Putamen (tissue), 1 donor: ENCODE measurements around the gene E2F2.
"Not testable (repeated sequence)": the region's sequence is repeated elsewhere in the genome, so short reads cannot be mapped to it uniquely, and the experiment has no call there.

Source experiments
- DNase-seq: peaks from one replicate; pipeline ENCODE4 v3.0.0-alpha.2; 2016; ENCODE audit warnings: low spot score

The E2F2 gene

DNA sequence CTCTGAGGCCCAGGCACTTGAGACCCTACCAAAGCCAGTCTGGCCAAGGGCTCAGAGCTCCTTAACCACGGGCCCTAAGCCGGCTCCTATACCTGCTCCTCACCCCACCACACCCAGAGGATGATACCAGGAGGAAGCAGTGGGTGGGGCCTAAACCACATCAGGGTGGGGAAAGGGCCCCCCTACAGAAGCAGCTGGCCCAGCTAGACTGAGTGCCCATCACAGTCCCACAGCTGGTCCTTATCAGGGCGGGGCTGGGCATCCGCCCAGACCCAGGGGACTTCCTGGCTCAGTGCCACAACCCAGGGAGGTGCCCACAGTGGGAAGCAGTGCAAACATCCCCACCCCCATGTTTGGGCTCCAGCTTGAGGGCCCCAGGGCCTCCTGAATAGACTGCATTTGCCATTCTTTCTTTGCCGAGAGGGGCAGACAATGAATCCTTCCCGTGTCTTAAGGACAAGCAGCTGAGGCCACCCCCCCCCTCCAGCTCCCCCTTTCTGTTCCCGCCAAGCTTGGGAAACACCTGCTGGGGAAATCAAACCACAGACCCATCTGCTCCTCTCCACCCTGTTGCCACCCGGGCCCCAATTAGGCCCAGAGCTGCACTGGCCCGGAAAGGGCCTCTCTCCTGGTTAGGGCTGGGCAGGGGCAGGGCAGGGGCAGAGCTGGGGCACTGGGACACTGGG lies 6.2 kb downstream of the E2F2 start:
- DNase-seq: no peak

DNA sequence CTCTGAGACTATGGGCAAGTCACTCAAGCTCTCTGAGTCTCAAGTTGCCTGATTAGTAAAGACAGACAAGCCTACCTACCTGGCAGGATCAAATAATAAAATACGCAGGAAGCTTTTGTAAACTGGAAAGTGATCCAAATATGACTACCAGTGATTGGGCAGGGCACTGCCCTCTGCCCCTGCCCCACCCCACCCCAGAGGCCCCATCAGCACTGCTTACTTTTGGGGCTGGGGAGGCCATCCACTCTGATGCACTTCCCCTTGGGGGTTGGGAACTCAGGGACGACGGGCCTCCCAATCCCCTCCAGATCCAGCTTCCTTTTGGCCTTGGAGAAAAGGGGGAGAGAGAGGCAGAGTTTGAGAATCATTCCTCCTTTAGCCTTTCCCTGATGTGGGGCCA lies 6.9 kb downstream of the E2F2 start:
- no peak for DNase-seq

DNA sequence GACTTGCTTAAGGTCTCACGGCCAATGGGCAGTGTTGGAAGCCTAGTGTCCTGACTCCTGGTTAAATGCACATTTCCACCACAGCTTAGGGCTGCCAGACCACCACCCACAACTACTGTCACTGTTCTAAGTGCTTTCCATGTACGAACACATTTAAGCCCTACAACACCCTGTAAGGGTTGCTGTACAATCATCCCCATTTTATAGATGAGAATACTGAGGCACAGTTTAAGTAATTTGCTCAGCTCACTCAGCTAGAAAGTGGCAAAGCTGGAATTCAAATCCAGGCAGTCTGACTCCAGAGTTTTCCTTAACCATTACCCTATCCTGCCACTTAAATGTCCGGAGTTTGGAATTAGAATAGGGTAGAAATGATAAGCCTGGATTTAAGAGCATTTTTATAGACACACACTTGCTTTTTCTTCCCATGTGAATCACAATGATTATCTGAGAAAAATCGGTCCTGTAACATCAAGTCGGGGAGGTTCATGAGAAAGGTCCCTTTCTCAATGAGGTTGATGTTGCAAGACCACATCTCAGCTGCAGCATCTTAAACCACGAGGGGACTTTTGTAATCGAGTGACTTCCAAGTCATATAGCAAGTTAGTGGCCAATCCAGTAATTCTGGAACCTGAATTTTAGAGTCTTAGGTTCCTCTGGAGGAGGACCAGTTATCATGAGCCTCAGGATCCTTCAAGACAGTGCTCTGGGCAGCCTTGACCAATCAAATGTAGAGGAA lies 8.6 kb downstream of the E2F2 start:
- DNase-seq: no peak

- DNase-seq: no peak
These were observed 9.4 kb downstream of the E2F2 start for GRCh38 chr1:23521588-23521987.

GRCh38 chr1:23517581-23517980 lies 13.5 kb downstream of the E2F2 start:
- no peak for DNase-seq

DNA sequence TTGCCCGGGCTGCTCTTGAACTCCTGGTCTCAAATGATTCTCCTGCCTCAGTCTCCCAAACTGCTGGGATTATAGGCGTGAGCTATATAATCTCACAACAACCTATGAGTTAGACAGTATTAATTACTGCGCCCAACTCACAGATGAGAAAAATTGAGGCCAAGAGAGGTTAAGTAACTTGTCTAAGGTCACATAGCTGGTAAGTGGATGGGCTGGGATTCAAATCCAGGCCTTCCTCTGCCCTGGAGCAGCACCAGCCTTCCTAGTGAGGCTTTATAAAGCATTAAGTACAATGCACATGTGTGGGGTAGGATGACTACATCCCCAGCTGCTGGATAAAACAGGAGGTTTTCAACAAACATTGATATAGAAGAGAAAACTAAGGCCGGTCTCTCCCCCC lies 15.1 kb downstream of the E2F2 start:
- no peak for DNase-seq

- DNase-seq: no peak
These were observed 16.8 kb downstream of the E2F2 start for GRCh38 chr1:23514111-23514679.

DNA sequence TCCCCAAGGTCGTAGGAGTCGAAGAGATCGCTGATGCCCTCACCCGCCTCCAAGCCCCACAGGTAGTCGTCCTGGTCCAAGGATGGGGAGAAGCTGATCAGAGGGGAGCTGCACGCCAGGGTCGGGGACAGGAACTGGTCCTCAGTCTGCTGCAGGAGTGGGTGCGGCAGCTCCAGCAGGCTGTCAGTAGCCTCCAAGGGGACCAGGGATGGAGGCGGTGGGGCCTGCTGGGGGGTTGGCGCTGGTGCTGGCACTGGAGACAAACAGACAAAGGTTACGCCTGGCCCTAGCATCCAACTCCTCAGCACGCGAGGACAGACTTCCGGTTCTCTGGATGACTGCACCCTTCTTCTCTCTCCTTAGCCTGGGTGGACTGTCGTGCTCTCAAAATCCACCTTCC lies 21.1 kb downstream of the E2F2 start:
- no peak for DNase-seq

- no peak for DNase-seq
These were observed 24.5 kb downstream of the E2F2 start for GRCh38 chr1:23506376-23507107.

DNA sequence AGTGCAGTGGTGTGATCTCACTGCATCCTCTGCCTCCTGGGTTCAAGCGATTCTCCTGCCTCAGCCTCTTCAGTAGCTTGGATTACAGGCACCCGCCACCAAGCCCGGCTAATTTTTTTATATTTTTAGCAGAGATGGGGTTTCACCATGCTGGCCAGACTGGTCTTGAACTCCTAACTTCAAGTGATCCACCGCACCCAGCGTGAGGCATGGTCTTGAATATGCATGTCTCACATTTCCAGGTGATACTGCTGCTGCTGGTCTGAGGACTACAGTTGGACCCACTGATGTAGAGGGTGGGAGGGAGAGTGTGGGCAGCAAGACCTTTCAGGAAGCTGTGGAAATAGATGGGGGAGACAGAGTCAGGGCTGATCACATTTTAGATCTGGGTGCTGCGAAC lies 25.2 kb downstream of the E2F2 start:
- DNase-seq: no peak

GRCh38 chr1:23504156-23504555 lies 26.9 kb downstream of the E2F2 start:
- not testable (repeated sequence) for DNase-seq

- DNase-seq: no peak
These were observed 28.1 kb downstream of the E2F2 start for GRCh38 chr1:23502951-23503350.

GRCh38 chr1:23500466-23500865 lies 30.6 kb downstream of the E2F2 start:
- DNase-seq: no peak

DNA sequence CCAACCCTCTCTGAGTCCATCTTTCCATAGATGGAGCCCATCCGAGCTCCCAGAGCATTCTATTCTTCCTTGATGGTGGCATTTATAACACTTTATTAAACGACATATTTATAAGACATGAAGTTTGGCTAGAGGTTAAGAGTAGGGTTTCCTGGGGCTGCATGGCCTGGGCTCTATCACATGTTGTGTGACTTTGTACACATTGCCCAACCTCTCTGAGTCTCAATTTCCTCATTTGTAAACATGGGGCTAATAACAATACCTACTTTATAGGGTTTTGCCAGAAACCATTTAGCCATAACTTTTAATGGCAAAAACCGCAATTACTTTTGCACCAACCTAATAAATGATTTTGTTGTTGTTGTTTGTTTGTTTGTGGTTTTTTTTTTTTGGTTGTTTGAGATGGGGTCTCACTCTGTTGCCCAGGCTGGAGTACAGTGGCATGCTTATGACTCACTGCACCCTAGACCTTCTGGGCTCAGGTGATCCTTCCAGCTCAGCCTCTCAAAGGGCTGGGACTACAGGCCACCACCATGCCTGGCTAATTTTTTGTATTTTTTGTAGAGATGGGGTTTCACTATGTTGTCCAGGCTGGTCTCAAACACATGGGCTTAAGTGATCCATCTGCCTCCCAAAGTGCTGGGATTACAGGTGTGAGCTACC lies 33.1 kb downstream of the E2F2 start:
- no peak for DNase-seq

DNA sequence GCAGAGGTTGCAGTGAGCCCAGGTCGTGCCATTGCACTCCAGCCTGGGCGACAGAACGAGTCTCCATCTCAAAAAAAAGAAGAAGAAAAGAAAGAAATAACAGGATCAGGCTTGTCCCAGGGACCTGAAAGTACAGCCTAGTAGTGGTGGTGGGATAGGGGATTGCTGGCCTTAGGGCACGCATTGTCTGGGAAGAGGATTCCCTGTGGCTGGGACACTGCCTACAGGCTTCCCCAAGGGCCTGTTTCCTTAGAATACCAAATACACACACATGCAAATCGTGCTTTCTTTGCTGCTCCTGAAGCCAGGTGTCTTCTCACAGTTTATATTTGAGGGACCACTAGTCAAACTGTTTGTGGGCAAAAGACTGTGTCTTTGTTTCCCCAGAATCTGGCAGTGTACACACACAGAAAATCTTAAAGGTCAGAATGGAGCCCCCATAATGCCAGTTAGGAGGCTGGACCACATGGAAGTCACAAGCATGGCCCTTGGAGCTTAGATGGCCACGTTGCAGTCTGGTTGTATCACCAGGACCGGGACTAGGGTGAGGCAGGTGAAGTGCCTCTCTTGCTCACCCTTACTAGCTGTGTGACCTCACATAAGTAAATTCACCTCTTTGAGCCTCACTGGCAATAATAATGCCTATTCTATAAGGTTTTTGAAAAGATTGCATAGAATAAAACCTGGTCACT lies 34.4 kb downstream of the E2F2 start:
- no peak for DNase-seq

DNA sequence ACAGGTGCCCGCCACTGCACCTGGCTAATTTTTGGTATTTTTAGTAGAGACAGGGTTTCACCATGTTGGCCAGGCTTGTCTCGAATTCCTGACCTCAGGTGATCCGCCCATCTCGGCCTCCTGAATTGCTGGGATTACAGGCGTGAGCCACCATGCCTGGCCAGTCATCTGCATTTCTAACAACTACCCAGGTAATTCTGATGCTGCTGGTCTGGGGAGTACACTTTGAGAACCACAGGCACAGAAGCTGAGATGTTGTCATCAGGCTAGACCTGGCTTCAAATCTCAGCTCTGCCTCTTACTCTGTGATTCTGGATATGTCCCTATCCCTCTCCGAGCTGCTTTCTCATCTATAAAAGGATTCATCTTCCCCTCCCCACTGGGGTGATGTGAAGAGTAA lies 36.2 kb downstream of the E2F2 start:
- DNase-seq: not testable (repeated sequence)

- DNase-seq: not testable (repeated sequence)
These were observed 38.3 kb downstream of the E2F2 start for GRCh38 chr1:23492776-23493175.

DNA sequence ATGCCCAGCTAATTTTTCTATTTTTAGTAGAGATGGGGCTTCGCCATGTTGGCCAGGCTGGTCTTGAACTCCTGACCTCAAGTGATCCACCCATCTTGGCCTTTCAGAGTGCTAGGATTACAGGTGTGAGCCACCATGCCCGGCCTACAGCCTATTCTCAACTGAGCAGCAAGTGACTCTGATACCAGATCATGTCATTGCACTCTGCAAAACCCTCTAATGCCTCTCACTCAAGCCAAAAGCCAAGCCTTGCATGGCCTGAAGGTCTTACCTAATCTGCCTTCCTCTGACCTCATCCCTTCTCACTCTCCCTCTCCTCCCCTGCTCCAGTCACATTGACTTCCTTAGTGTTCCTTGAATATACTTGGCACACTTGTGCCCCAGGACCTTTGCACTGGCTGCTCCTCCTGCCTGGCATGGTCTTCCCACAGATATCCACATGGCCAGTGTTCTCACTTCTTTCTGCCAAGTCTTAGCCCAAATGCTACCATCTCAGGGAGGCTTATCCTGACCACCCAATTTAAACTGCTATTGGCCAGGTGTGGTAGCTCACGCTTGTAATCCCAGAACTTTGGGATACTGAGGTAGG lies 38.8 kb downstream of the E2F2 start:
- no peak for DNase-seq

DNA sequence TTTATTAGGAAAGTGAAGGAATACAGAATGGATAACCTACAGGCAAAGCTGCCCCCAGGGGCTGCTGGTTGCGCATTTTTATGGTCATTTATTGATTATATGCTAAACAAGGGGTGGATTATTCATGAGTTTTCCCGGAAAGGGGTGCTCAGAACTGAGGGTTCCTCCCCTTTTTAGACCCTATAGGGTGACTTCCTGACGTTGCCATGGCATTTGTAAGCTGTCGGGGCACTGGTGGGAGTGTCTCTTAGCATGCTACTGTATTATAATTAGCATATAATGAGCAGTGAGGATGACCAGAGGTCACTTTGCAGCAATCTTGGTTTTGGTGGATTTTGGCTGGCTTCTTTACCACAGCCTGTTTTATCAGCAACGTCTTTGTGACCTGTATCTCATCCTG lies 41.2 kb downstream of the E2F2 start:
- DNase-seq: no peak

DNA sequence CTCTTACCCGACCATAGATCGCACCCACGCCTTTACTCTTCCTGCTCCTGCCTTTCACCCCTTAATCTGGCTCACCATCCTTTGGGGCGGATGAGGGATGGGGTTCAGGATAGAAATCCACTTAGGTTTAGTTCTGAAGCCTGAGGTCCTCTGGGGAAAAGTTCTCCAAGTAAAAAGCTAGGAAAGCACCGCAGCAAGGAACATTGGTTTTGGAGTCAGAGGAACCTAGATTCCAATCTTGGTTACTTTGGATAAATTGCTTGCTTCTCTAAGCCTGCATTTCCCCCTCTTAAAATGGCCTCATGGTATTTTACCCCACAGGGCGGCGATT lies 46.1 kb downstream of the E2F2 start:
- no peak for DNase-seq

DNA sequence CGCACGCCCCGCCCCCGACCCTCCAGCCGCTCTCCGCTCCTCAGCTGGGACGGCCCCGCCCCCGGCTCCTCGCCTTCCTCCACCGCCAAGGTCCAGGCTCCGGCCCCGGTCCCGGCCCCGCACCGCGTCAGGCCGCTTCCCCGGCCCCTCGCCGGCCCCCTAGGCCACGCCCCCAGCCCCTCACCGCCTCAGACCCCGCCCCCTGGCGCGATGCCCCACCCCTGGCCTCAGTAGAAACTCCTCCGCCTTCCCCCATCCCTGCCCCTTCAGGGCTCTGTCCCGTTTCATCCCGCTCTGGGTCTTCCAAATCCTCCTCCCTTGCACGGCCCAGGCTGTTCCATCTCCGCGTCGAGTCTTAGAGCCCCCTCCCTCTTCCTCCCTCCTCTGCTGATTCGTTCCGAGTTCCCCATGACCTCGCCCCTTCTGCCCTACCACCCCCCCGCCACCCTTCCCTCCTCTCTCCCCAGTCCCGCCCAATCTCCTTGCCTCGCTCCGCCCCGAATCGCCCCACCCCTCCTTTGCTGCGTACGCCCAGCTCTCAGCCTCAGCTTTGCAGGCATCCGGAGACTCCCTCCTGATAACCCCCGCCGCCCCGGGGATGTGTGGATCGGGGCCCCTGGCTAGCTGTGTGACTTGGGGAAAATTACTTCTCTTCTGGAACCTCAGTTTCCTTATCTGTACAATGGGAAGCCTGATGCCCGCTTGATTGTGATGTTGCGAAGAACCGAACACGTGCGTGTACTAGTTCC lies 46.6 kb downstream of the E2F2 start:
- DNase-seq: peak; percentile 75
